ENCODE measurements around the gene RTN4R. TPM values are rescaled to one million over a fixed set of nuclear protein-coding genes. Genes with fewer than 3 reads are reported as not detected.

Gene RTN4R
- total and polyA plus RNA-seq, 2 of the 8 experiments (the other 6 are each of a cell fraction or from before 2014, with no cell fraction given): 21.8 to 41.3 TPM

GRCh38 chr22:20256027-20256426 is 12.1 kb downstream of the RTN4R start (continued):
- TF ChIP-seq CHD1 (IDR thresholded peaks at IDR 0.05; ENCODE audit: low read depth, low read length) (no peak), KDM5A (IDR thresholded peaks at IDR 0.05; ENCODE audit: low read length) (no peak), RBBP5 (IDR thresholded peaks at IDR 0.05; ENCODE audit: borderline replicate concordance, low read depth, low read length) (no peak), E2F6 (IDR thresholded peaks at IDR 0.05) (no peak)

Measured in H1 (cell line).